GM21367 (cell line): Measurements from ENCODE around the gene KPNB1.

Experiments
- ATAC-seq: cut with Tn5 transposase; IDR thresholded peaks from one replicate; pipeline ENCODE4 v1.9.1; 2021; ENCODE audit not compliant: unreplicated experiment

The KPNB1 gene

DNA sequence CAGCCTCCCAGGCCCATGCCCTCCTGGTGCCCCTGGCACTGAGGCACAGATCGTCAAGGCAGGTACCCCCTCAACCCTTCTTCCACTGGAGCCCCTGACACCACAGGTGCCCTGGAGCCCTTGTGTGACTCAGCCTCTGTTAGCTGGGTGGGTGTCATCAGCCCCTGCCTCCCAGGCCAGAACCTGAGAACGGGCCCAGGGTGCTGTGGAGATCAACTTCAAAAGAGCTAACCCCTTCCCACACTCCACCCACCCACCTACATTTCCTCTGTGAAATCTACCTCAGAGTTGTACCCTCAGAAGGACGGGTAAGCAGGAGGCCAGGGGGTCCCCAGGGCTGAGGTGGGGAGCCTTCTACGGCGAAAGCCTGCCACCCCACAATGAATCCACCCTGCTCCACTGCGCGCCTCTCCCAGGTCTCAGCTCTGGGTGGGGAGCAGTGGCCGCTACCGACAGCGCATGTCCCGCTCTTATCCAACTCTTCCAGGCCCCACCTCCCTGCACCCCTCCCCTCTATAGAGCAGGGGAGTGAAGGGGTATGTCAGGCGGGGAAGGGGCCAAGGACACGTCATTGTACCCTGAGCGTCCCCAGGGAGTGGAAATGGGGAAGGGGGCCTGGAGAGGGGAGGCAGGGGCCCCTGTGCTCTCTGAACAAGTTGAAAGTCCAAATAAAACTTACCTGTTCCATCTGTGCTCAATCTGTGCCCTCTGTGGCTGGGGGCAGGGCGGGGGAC lies 61.8 kb downstream of the KPNB1 start:
- ATAC-seq = no peak

GRCh38 chr17:47712330-47713023 lies 62.8 kb downstream of the KPNB1 start:
- ATAC-seq = no peak

- ATAC-seq = no peak
Measured at GRCh38 chr17:47713980-47714700, 64.4 kb downstream of the KPNB1 start.

DNA sequence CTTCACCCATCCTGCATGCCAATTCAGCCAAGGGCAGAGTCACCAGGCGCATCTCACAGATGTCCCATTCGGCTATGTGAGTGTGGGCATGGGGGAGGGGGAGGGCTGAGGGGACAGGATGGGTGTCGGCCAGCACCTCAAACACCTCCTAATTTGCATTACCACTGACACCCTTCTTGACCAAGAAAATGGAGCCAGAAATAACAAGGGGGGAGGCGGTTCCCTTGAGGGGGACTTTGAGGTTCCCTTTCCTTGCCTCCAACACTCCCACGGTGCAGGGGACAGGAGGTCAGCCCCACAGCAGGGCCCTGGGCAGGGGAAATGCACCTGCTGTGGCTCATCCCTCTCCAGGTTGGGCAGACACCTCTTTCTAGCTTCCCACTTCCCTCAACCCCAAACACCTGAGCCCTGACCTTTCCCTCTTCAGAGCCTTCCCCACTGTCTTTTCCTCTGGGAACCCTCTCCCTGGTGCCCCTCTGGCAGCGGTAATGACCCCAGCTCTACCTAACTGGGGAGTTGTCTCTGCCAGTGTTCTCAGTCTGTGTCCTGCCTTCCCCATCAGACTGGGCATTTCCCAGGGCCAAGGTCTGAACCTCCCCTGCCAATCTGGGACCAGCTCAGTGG lies 65.2 kb downstream of the KPNB1 start:
- no peak for ATAC-seq

- ATAC-seq = no peak
Measured at GRCh38 chr17:47715669-47716325, 66.1 kb downstream of the KPNB1 start.

DNA sequence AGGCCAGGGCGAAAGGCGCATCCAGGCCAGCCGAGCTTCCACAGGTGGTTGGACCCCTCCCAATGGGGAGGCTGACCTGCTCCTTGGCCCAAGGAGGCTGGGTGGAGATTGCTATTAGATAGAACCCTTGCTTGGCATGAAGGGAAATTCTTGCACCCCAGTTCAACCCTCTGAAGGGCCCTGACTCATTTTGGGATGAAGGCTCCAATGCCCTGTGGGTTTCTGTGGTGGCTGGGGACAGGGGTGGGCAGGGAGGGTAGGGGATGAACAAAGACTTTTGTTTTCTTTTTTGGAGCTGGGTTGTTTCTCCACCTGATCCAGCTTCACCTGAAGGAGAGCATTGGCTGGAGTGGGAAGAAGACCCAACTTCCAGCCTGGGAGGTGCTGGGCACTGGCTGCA lies 66.7 kb downstream of the KPNB1 start:
- no peak for ATAC-seq

DNA sequence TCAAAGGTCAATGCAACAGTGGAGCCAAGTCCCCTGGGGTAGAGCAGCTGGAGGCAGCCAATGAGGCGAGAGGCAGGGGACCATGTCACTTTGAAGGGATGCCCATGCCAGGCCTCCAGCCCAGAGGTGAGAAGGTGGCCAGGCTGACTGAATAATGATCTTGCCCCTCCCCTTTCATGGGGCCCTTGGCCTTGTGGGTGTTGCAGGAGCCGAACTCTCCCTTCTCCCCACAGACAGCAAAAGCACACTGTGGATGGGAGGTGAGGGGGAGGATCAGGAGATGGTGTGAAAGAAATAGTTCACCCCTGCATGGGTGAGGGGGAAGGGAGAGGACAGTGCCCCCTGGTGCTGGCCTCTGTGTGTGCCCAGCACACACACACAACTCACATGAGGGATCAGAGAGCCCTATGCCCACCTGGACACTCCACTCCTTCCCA lies 67.6 kb downstream of the KPNB1 start:
- no peak for ATAC-seq

- no peak for ATAC-seq
Measured at GRCh38 chr17:47717979-47718621, 68.4 kb downstream of the KPNB1 start.

DNA sequence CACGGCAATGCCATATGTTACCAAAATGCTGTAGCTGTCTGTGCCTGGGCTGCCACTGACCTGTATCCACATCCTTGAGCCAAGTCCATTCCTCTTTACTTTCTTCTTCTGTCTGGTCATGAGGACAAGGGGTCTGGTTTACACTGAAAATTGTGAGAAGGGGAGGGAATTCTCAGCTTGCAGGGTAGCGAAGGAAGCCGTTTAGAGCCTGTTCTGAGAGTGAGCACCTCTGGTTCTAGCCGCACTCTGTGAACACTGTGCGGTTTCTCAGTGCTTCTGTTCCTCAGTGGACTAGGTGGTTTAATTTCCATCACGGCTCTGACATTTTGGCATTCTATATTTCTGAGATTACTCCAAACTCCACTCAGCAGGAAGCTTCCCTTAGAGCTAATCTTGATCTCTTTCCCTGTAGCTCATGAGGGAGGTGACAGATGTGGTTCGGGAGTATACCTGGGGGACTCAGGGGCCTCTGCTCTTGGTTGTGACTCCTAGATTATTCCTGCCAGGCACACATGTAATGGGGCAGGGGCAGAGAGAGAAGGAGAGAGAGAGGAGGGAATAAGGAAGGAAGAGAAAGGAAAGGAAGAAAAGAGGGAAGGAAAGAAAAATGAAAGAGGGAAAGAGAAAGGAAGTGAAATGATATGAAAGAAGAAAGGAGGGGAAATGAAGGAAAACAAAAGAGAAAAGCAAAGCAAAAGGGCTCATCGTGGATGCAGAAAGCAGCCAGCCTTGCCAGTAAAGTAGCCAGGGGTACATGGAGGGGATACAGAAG lies 69.1 kb downstream of the KPNB1 start:
- ATAC-seq = no peak

DNA sequence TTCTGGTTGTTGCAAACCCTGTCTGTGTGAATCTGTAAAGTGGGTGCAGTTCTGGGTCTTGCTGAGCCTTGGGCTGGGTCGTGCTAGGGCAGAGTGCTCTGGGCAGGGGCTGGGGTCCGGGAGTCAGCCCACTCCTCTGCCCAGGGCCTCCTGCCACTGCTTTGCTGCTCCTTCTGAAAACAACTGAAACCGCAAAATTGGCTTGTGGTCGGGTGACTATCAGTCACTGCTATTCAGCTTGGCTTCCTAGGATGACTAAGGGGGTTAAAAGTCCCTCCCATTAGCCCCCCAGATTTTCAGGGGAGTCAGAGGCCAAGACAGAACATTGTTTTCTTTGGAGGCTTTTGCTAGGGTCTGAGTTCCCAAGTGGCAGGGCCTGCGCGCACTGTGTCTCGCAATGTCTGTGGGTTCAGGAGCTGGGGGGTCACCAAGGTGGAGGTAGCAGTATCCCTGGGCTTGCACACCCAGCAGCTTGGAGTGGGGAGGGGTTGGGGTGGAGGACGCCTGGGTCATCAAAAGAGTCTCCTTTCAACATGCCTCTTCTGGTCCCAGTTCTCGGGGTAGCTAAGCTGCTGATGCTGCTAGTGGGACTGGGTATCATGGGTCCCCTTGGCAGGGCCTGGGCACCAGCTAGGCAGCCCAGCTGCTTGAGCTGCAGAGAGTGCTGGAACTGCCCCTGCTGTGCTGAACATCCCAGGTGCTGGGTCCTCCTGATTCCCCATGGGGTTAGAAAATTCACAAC lies 69.9 kb downstream of the KPNB1 start:
- ATAC-seq = no peak

- no peak for ATAC-seq
Measured at GRCh38 chr17:47720196-47720595, 70.5 kb downstream of the KPNB1 start.

- no peak for ATAC-seq
Measured at GRCh38 chr17:47720754-47721533, 71.2 kb downstream of the KPNB1 start.

DNA sequence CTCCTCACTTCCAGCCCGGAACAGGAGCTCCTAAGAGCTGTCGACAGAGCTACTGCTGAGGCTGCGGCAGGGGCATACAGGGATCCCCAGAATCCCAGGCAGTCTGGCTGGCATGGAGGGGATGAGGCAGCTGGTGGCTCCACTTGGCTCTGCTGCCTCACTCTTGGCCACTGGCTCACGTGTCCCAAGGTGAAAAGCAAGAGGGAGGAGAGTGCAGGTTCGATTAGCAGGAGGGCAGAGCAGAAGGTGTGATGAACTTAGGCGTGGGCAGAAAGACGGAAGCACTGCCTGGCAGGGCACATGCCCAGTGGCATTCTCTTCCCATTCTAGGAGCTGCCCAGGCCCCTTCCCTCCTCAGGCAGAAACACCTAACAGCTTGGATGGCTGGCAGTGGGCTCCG lies 72.0 kb downstream of the KPNB1 start:
- no peak for ATAC-seq

DNA sequence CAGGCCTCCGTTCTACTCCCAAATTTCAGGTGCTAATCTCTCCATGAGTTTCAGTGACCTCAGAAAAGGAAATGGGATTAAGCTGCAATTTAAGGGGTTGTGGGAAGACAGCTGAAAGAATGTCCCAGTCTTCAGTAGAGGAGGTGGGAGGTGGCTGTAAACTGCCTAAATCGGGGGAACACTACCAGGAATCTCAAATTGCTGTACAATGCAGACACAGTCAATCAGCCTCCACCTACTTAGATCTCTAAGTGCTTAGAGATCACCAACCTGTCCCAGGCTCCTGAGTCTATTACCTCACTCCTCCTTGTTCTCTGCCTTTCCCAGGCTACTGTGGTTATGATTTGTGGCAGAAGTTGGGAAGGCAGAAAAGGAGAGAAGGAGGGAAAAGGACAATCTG lies 75.0 kb downstream of the KPNB1 start:
- no peak for ATAC-seq

DNA sequence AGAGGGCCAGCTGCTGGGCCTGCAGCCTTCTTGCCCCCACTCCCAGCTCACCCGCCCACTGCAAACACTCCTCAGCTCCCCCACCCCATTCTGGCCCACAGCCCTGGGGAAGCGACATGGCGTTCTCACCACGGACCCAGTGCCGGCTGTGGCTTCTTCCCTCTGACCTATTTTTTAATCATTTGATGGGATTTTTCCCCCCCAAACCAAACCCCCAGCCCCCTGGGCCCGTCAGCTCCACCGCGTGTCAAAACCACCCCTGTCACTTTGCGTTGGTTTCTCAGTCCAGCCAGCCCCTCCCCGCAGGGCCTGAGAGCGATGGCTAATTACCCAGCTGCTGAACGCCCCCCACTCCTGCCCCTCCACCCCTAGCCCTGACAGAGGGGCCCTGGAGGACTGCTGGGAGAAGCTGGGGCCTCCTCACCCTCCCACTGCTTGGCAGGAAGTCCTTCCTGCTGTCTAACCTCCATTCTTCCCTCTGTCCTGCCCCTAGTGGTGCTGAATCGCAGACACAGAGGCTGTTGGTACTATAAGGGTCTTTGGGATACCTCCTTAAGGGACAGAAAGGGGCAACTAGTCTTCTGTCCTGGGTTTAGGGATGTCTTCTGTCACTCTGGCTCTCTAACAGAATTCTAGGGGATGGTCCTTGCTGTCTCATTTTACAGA lies 75.9 kb downstream of the KPNB1 start:
- no peak for ATAC-seq

DNA sequence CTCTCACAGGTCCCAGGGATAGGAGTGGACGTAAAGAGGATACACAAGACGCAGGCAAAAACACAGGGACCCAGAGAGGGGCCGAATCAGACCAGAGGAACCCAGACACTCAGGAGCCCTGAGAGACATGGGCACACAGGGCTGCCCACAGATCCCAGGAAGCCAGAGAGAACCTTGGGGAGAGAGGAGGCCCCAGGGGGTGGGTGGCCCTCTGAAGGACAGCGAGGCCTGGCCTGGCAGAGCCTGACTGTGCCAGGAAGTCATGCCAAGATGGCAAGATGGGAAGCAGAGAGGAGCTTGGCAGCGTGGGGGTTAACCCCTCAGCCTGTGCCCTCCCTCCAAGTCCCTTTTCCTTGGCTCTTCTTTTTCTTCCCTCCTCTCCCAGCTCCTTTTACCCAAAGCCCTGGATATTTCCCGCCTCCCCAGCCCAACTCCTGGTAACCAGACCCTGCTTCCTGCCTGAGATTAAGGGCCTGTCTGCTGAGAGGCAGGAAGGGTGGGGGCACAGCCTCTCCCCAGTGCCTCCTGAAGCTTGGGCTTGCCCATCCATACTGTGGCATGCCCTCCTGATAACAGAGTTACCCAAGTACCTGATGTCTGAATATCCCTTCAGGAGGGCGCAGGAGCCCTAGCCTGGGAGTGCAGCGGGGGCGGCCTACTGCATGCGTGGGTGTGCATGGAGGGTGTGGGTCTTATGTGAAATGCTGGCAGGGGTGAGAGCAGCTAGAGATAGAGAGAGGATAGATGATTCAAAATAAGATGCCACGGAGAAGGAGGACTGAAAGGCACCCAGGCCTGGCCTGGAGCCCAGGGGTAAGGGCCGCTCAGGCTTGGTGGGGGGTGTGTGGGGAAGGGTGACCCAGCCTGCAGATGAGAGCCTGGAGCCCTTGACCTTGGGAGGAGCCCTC lies 77.3 kb downstream of the KPNB1 start:
- ATAC-seq = no peak

GRCh38 chr17:47727704-47728036 lies 78.0 kb downstream of the KPNB1 start:
- ATAC-seq = no peak
